NB4 (cell line): ENCODE measurements around the gene DGKI.

Experiments
- POLR2A ChIP-seq: IDR thresholded peaks from 2 replicates; pipeline ENCODE4 v1.6.1; 2011; ENCODE audit warnings: mild to moderate bottlenecking; ENCODE audit not compliant: insufficient read length; ENCODE audit errors: extremely low read depth
- TF ChIP-seq, protein P1 (sequence below): IDR thresholded peaks from one replicate; pipeline ENCODE4 v1.5.1; 2012; ENCODE audit warnings: low read depth, low read length

- TF ChIP-seq POLR2A: no peak
- TF ChIP-seq, protein P1, sequence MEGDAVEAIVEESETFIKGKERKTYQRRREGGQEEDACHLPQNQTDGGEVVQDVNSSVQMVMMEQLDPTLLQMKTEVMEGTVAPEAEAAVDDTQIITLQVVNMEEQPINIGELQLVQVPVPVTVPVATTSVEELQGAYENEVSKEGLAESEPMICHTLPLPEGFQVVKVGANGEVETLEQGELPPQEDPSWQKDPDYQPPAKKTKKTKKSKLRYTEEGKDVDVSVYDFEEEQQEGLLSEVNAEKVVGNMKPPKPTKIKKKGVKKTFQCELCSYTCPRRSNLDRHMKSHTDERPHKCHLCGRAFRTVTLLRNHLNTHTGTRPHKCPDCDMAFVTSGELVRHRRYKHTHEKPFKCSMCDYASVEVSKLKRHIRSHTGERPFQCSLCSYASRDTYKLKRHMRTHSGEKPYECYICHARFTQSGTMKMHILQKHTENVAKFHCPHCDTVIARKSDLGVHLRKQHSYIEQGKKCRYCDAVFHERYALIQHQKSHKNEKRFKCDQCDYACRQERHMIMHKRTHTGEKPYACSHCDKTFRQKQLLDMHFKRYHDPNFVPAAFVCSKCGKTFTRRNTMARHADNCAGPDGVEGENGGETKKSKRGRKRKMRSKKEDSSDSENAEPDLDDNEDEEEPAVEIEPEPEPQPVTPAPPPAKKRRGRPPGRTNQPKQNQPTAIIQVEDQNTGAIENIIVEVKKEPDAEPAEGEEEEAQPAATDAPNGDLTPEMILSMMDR: no peak
Measured at GRCh38 chr7:137423321-137423720, 423.5 kb downstream of the DGKI start.
